ENCODE data around the gene PRPSAP1. TPM values are rescaled to one million over a fixed set of nuclear protein-coding genes. Genes with fewer than 3 reads are reported as not detected.
A peak's percentile ranks its signal among the peaks of the same experiment; 100 is the strongest.

Gene PRPSAP1
- total and polyA plus RNA-seq, 7 donors, result 34.7 to 70.3 (median 40.7) TPM

- 38 to 41% methylated on average over 52 of the region's 52 CpGs for WGBS, 2 donors
- DNase-seq, result peak; percentile 88
- peak; percentile 71 to 87 (median 83) for TF ChIP-seq CTCF (IDR thresholded peaks at IDR 0.05)
- no peak for TF ChIP-seq POLR2A (IDR thresholded peaks at IDR 0.05)
- no peak for TF ChIP-seq EP300 (IDR thresholded peaks at IDR 0.05)
- TF ChIP-seq POLR2AphosphoS5 (IDR thresholded peaks at IDR 0.05), result peak in 1 of 4 donors; percentile 60
- intact Hi-C loops (cut with DNase I), result no loop called here
- peaks cover 7 to 32% (median 14%) of the 10 kb centered on the region in 3 donors for H3K27me3 ChIP-seq
- H3K9me3 ChIP-seq, result no peaks in the 10 kb centered on the region
- peaks cover 0 to 11% (median 2%) of the 10 kb centered on the region in 4 donors for H3K36me3 ChIP-seq
- H3K4me3 ChIP-seq, result peak overlapping the region; percentile 32 to 62 (median 55)
- H3K4me1 ChIP-seq, result peaks cover 0 to 46% (median 44%) of the 10 kb centered on the region in 4 donors
- peak overlapping the region; percentile 75 to 86 (median 76) for H3K27ac ChIP-seq
These were observed 32.4 kb upstream of the PRPSAP1 start for GRCh38 chr17:76385892-76386786.

- H3K4me1 ChIP-seq, result peaks cover 0 to 46% (median 44%) of the 10 kb centered on the region in 4 donors
These were observed 31.5 kb upstream of the PRPSAP1 start for GRCh38 chr17:76384987-76385891.

GRCh38 chr17:76384222-76384986, 30.7 kb upstream of the PRPSAP1 start, which contains the start of gene SPHK1:
Gene SPHK1 (plus strand): TSS chr17:76384609. CDS start chr17:76385645, 1,036 bp downstream.
- intact Hi-C loops (cut with DNase I), result loop anchor here (1.0 kb wide), 1 partner anchor 31 kb away; the partner anchor contains the start of gene PRPSAP1
- WGBS, 2 donors, result 0 to 1% methylated on average over 118 of the region's 118 CpGs
- Histone ChIP-seq H3K27ac (peak within 1 kb of the TSS; percentile 75 to 86 (median 76)), H3K9me3 (no peaks in the 10 kb centered on the region), H3K4me3 (peak within 1 kb of the TSS; percentile 32 to 62 (median 55)), H3K36me3 (no peaks in the 10 kb centered on the region), H3K27me3 (peaks cover 7 to 32% (median 14%) of the 10 kb centered on the region in 3 donors), H3K4me1 (peaks cover 0 to 46% (median 44%) of the 10 kb centered on the region in 4 donors)
- peak; percentile 8 to 63 (median 28) for TF ChIP-seq POLR2AphosphoS5 (IDR thresholded peaks at IDR 0.05)
- no peak for TF ChIP-seq POLR2A (IDR thresholded peaks at IDR 0.05)
- TF ChIP-seq CTCF (IDR thresholded peaks at IDR 0.05), result peak in 1 of 4 experiments; percentile 5
- DNase-seq, result peak; percentile 78

More at GRCh38 chr17:76384987-76385891, 31.5 kb upstream of the PRPSAP1 start:
- Histone ChIP-seq H3K27ac (peak overlapping the region; percentile 75 to 86 (median 76)), H3K27me3 (peaks cover 7 to 32% (median 14%) of the 10 kb centered on the region in 3 donors), H3K36me3 (peaks cover 0 to 2% (median 0%) of the 10 kb centered on the region in 4 donors), H3K4me3 (peak overlapping the region; percentile 32 to 62 (median 55)), H3K9me3 (no peaks in the 10 kb centered on the region)
- intact Hi-C loops (cut with DNase I), result loop anchor here (1.0 kb wide), 1 partner anchor 32 kb away; the partner anchor contains the start of gene PRPSAP1
- no peak for TF ChIP-seq EP300 (IDR thresholded peaks at IDR 0.05)
- peak in 1 of 4 donors; percentile 42 for TF ChIP-seq POLR2AphosphoS5 (IDR thresholded peaks at IDR 0.05)
- no peak for TF ChIP-seq POLR2A (IDR thresholded peaks at IDR 0.05)
- no peak for TF ChIP-seq CTCF (IDR thresholded peaks at IDR 0.05)
- peak; percentile 84 for DNase-seq
- 1 to 2% methylated on average over 74 of the region's 74 CpGs for WGBS, 2 donors

All from sigmoid colon (tissue), 7 donors.